CD14-positive monocyte (primary cell): Measurements from ENCODE around the gene PDE12. TPM values are rescaled to one million over a fixed set of nuclear protein-coding genes. Genes with fewer than 3 reads are reported as not detected.

Experiments
- DNase-seq, 3 donors: peaks; one replicate each; pipeline ENCODE4 v3.0.0-alpha.2; 2011 to 2022
- H2AFZ ChIP-seq: 2 replicates; pipeline ENCODE4 v1.6.0; 2012; ENCODE audit warnings: mild to moderate bottlenecking, low read depth, low read length, inconsistent platforms; ENCODE audit not compliant: insufficient read depth, poor library complexity, severe bottlenecking
- H3K27ac ChIP-seq, 2 donors: 1 replicate in 1 of 2; 2 replicates in 1 of 2; pipeline ENCODE4 v1.5.1; 2012 to 2013; ENCODE audit warnings: low read length in 2 of 2, control low read depth in 1 of 2, inconsistent platforms in 1 of 2, low read depth in 1 of 2, mild to moderate bottlenecking in 1 of 2
- H3K27me3 ChIP-seq, 2 donors: one replicate each; pipeline versions ENCODE4 v1.6.0 to v1.6.1; 2011 to 2013; ENCODE audit warnings: low read length in 2 of 2; ENCODE audit not compliant: control insufficient read depth in 2 of 2, insufficient read depth in 2 of 2
- H3K36me3 ChIP-seq, 2 donors: replicated peaks in 1 of 2; 1 replicate in 1 of 2; 2 replicates in 1 of 2; pipeline versions ENCODE4 v1.5.1 to v1.6.1; 2012 to 2013; ENCODE audit warnings: low read length in 2 of 2, control low read depth in 1 of 2, inconsistent platforms in 1 of 2, mild to moderate bottlenecking in 1 of 2; ENCODE audit not compliant: insufficient read depth in 2 of 2, control insufficient read depth in 1 of 2
- H3K4me1 ChIP-seq, 2 donors: 1 replicate in 1 of 2; 2 replicates in 1 of 2; pipeline versions ENCODE4 v1.5.1 to v1.6.1; 2012 to 2013; ENCODE audit warnings: low read length in 2 of 2, control low read depth in 1 of 2, inconsistent platforms in 1 of 2, mild to moderate bottlenecking in 1 of 2, moderate library complexity in 1 of 2; ENCODE audit not compliant: insufficient read depth in 2 of 2, control insufficient read depth in 1 of 2
- H3K4me2 ChIP-seq: replicated peaks from 2 replicates; pipeline ENCODE3; 2012; ENCODE audit warnings: low read length, moderate library complexity, mild to moderate bottlenecking; ENCODE audit not compliant: poor library complexity, severe bottlenecking; ENCODE audit errors: extremely low read depth
- H3K4me3 ChIP-seq, 3 experiments: fragments of 200-600 bp in 1 of 3; sonication (generic) in 1 of 3; replicated peaks in 1 of 3; 1 replicate in 2 of 3; 2 replicates in 1 of 3; pipeline ENCODE4 v1.5.1; 2011 to 2013; ENCODE audit warnings: low read length in 3 of 3, mild to moderate bottlenecking in 3 of 3, control low read depth in 2 of 3, low read depth in 2 of 3, inconsistent platforms in 1 of 3, moderate library complexity in 1 of 3
- H3K79me2 ChIP-seq: 2 replicates; pipeline ENCODE4 v1.6.0; 2012; ENCODE audit warnings: mild to moderate bottlenecking, control low read depth, inconsistent platforms, low read length, moderate library complexity; ENCODE audit not compliant: insufficient read depth
- H3K9ac ChIP-seq: 2 replicates; pipeline ENCODE4 v1.6.0; 2017; ENCODE audit warnings: low read length, mild to moderate bottlenecking; ENCODE audit not compliant: insufficient read depth, poor library complexity, severe bottlenecking
- H3K9me3 ChIP-seq, 2 donors: replicated peaks in 1 of 2; 1 replicate in 1 of 2; 2 replicates in 1 of 2; pipeline versions ENCODE4 v1.5.1 to v1.6.1; 2012 to 2013; ENCODE audit warnings: low read length in 2 of 2, control low read depth in 1 of 2; ENCODE audit not compliant: control insufficient read depth in 1 of 2, insufficient read depth in 1 of 2
- H4K20me1 ChIP-seq: 2 replicates; pipeline ENCODE4 v1.6.0; 2012; ENCODE audit warnings: mild to moderate bottlenecking, low read length, control low read depth, moderate library complexity; ENCODE audit not compliant: insufficient read depth
- H3K27ac Mint-ChIP-seq, 7 donors: one replicate each; pipeline ENCODE4 v1.8.0; 2020; ENCODE audit warnings: mild to moderate bottlenecking in 7 of 7, mixed read lengths in 7 of 7, moderate library complexity in 6 of 7, inconsistent platforms in 2 of 7
- H3K27me3 Mint-ChIP-seq, 3 donors: one replicate each; pipeline ENCODE4 v1.8.0; 2021 to 2022; ENCODE audit warnings: low read depth in 3 of 3, mild to moderate bottlenecking in 3 of 3, mixed read lengths in 3 of 3, moderate library complexity in 3 of 3, inconsistent platforms in 1 of 3
- H3K36me3 Mint-ChIP-seq, 2 donors: one replicate each; pipeline ENCODE4 v1.8.0; 2020; ENCODE audit warnings: mixed read lengths in 2 of 2, inconsistent platforms in 1 of 2, mild to moderate bottlenecking in 1 of 2
- H3K4me1 Mint-ChIP-seq: one replicate; pipeline ENCODE4 v1.8.0; 2020; ENCODE audit warnings: mild to moderate bottlenecking, mixed read lengths
- H3K4me3 Mint-ChIP-seq, 2 donors: one replicate each; pipeline ENCODE4 v1.8.0; 2020; ENCODE audit warnings: mild to moderate bottlenecking in 2 of 2, mixed read lengths in 2 of 2, moderate library complexity in 1 of 2
- H3K9me3 Mint-ChIP-seq, 7 donors: one replicate each; pipeline ENCODE4 v1.8.0; 2020 to 2022; ENCODE audit warnings: mixed read lengths in 7 of 7, mild to moderate bottlenecking in 6 of 7, moderate library complexity in 6 of 7, inconsistent platforms in 2 of 7
- WGBS: methylation state at CpG from one replicate; pipeline ENCODE4 v1.1.5; 2013; ENCODE audit warnings: missing lambda C conversion rate; ENCODE audit not compliant: insufficient coverage; 5-methylcytosine and 5-hydroxymethylcytosine counted together
- intact Hi-C, 2 donors: fragments of 100-400 bp; cut with micrococcal nuclease; formaldehyde crosslinking; loops; one replicate each; pipeline versions ENCODE4 v1.15.0 to v1.15.1; 2023
- polyA plus RNA-seq, 3 donors: library from polyadenylated mRNA; depleted of rRNA in 1 of 3; unstranded in 2 of 3; stranded (reverse) in 1 of 3; fragments of 300-500 nt in 2 of 3; fragments of >200 nt in 1 of 3; fragmentation: Illumina TruSeq in 2 of 3; gene quantifications; 1 replicate in 2 of 3; 2 replicates in 1 of 3; pipeline ENCODE4 v1.2.3, GENCODE V29; 2012 to 2021
- small RNA-seq: library from RNA; depleted of rRNA; stranded (forward); fragments of <200 nt; gene quantifications from one replicate; pipeline ENCODE3, GENCODE V24; 2012; ENCODE audit warnings: low read depth; ENCODE audit not compliant: insufficient read length
- TF ChIP-seq, protein P1 (sequence below): fragments of 200-600 bp; IDR thresholded peaks from one replicate; pipeline ENCODE4 v1.8.0; 2022; ENCODE audit warnings: antibody characterized with exemption, mild to moderate bottlenecking

The PDE12 gene
- polyA plus RNA-seq, 3 donors, result 5.1 to 11.3 (median 11.0) TPM

DNA sequence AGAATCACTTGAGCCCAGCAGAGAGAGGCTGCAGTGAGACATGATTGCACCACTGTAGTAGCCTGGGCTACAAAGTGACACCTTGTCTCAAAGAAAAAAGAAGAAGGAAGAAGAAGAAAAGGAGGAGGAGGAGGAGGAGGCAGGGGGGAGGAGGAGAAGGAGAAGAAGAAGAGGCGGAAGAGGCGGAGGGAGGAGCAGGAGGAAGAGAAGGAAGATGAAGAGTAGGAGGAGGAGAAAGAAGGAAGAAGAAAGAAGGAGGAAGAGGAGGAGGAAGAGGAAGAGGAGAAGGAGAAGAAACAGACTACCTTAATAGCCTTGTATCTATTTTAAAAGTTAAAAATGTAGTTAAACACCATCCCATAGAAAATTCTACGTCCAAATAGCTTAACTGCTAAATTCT is 60.2 kb downstream of the PDE12 start:
- intact Hi-C loops, result no loop called here
- H3K4me2 ChIP-seq, result no peak overlapping the region
- peak overlapping the region in 6 of 7 donors; percentile 27 to 84 (median 60) for H3K27ac Mint-ChIP-seq

More for the DNA sequence above, 60.2 kb downstream of the PDE12 start:
- H3K36me3 ChIP-seq, result no peaks in the 10 kb centered on the region
- H3K27ac ChIP-seq, result peak overlapping the region in 1 of 2 donors; percentile 61
- peaks cover 6 to 39% of the 10 kb centered on the region in 2 donors for H3K36me3 Mint-ChIP-seq
- peaks cover 0 to 8% (median 5%) of the 10 kb centered on the region in 7 donors for H3K9me3 Mint-ChIP-seq
- TF ChIP-seq, protein P1, sequence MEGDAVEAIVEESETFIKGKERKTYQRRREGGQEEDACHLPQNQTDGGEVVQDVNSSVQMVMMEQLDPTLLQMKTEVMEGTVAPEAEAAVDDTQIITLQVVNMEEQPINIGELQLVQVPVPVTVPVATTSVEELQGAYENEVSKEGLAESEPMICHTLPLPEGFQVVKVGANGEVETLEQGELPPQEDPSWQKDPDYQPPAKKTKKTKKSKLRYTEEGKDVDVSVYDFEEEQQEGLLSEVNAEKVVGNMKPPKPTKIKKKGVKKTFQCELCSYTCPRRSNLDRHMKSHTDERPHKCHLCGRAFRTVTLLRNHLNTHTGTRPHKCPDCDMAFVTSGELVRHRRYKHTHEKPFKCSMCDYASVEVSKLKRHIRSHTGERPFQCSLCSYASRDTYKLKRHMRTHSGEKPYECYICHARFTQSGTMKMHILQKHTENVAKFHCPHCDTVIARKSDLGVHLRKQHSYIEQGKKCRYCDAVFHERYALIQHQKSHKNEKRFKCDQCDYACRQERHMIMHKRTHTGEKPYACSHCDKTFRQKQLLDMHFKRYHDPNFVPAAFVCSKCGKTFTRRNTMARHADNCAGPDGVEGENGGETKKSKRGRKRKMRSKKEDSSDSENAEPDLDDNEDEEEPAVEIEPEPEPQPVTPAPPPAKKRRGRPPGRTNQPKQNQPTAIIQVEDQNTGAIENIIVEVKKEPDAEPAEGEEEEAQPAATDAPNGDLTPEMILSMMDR, result no peak
- H3K4me3 ChIP-seq, result no peak overlapping the region
- H2AFZ ChIP-seq, result no peak overlapping the region
- H3K4me3 Mint-ChIP-seq, result no peak overlapping the region
- H3K9ac ChIP-seq, result no peak overlapping the region
- H3K27me3 Mint-ChIP-seq, result no peaks in the 10 kb centered on the region
- no peaks in the 10 kb centered on the region for H4K20me1 ChIP-seq
- no peaks in the 10 kb centered on the region for H3K9me3 ChIP-seq
- no peaks in the 10 kb centered on the region for H3K27me3 ChIP-seq
- H3K79me2 ChIP-seq, result no peaks in the 10 kb centered on the region
- peaks cover 8% of the 10 kb centered on the region for H3K4me1 Mint-ChIP-seq
- 25% methylated on average over 2 of the region's 3 CpGs for WGBS
- H3K4me1 ChIP-seq, result peaks cover 8 to 10% of the 10 kb centered on the region in 2 donors
- DNase-seq, result no peak

Small RNA genes within 50 kb of the gene (small RNA-seq; reads per million reads assigned to genes)
- not detected for gene RNU6-108P
- gene RNU6-1181P, result not detected
- not detected for gene RNU6-483P

Other genes starting within 250 kb of the PDE12 start
- under 1 TPM in 1 of 3 donors, not detected in 2; 0.03 TPM for gene DNAH12, start 11.9 kb upstream of the PDE12 start, polyA plus RNA-seq
- gene ARF4, start 41.1 kb downstream of the PDE12 start, polyA plus RNA-seq, result 100 to 1,000 TPM in 2 of 3 donors, 10 to 100 TPM in 1; 60.2 to 229 (median 224) TPM
- 10 to 100 TPM; 10.8 to 20.8 (median 15.4) TPM for gene DENND6A, start 136.8 kb downstream of the PDE12 start, polyA plus RNA-seq
- 10 to 100 TPM; 12.3 to 17.6 (median 16.1) TPM for gene SLMAP, start 200.0 kb downstream of the PDE12 start, polyA plus RNA-seq